ENCODE measurements around the gene NR1H3.

DNA sequence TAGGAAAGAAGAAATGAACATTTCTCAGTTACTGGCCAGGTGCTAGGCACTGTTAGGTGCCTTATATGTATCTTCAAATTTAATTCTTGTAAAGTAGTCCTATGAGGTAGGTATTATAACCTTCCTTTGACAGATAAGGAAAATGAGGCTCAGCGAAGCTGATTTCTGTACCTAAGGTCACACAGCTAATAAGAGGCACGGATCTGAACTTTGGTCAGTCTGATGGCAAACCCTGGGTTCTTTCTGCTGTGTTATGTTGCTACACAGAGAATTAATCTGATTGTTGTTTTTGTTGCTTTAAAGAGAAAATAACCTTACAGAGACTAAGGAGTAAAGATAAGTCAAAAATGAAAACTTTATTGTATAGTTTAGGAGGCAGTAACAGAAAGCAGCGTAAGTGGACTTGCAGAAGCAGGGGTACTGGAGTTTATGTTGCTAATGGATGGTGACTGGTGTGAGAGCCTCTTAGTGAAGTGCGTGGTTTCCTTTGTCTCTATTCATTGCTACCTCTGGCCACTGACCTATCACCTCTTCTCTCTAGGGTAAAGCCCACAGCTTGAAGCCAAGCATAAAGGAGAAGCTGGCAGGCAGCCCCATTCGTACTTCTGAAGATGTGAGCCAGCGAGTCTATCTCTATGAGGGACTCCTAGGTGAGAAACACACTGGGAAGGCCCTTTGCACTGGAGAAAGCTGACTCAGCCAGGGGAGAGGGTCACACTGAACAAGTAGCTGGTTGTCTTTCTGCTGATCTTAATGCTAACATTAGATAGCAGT lies 50.4 kb downstream of the NR1H3 start:
- TF ChIP-seq JUN (IDR thresholded peaks at IDR 0.05), result no peak
- TF ChIP-seq, protein P1, sequence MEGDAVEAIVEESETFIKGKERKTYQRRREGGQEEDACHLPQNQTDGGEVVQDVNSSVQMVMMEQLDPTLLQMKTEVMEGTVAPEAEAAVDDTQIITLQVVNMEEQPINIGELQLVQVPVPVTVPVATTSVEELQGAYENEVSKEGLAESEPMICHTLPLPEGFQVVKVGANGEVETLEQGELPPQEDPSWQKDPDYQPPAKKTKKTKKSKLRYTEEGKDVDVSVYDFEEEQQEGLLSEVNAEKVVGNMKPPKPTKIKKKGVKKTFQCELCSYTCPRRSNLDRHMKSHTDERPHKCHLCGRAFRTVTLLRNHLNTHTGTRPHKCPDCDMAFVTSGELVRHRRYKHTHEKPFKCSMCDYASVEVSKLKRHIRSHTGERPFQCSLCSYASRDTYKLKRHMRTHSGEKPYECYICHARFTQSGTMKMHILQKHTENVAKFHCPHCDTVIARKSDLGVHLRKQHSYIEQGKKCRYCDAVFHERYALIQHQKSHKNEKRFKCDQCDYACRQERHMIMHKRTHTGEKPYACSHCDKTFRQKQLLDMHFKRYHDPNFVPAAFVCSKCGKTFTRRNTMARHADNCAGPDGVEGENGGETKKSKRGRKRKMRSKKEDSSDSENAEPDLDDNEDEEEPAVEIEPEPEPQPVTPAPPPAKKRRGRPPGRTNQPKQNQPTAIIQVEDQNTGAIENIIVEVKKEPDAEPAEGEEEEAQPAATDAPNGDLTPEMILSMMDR (IDR thresholded peaks at IDR 0.05), result no peak
- no peak for TF ChIP-seq CEBPB (IDR thresholded peaks at IDR 0.05)

All from A549 (cell line).